Smooth muscle cell (in vitro differentiated cells): ENCODE results near the gene NAPSA. TPM values are rescaled to one million over a fixed set of nuclear protein-coding genes. Genes with fewer than 3 reads are reported as not detected.
"Not testable (repeated sequence)": the region's sequence is repeated elsewhere in the genome, so short reads cannot be mapped to it uniquely, and the experiment has no call there.

Source experiments
- DNase-seq: peaks from one replicate; lab custom pipeline; 2025; ENCODE audit not compliant: unreplicated experiment; lab: John Stamatoyannopoulos, UW
- H2AFZ ChIP-seq: fragments of 200-600 bp; sonication (generic); 2 replicates; pipeline ENCODE4 v1.6.0; 2016; ENCODE audit warnings: antibody characterized with exemption, low read depth, mild to moderate bottlenecking
- H3F3A ChIP-seq: fragments of 200-600 bp; sonication (generic); 2 replicates; pipeline ENCODE4 v1.6.0; 2017; ENCODE audit warnings: antibody characterized with exemption, low read depth
- H3K27ac ChIP-seq: fragments of 200-600 bp; sonication (generic); 2 replicates; pipeline ENCODE4 v1.5.1; 2016; ENCODE audit warnings: low read depth, mild to moderate bottlenecking
- H3K27me3 ChIP-seq: fragments of 200-600 bp; sonication (generic); 2 replicates; pipeline ENCODE4 v1.6.1; 2016; ENCODE audit warnings: low read depth, mild to moderate bottlenecking
- H3K36me3 ChIP-seq: fragments of 200-600 bp; sonication (generic); 2 replicates; pipeline ENCODE4 v1.5.1; 2016; ENCODE audit warnings: low read depth
- H3K4me1 ChIP-seq: fragments of 200-600 bp; sonication (generic); 2 replicates; pipeline ENCODE4 v1.5.1; 2016; ENCODE audit warnings: low read depth
- H3K4me2 ChIP-seq: fragments of 200-600 bp; sonication (generic); 2 replicates; pipeline ENCODE4 v1.6.0; 2016; ENCODE audit warnings: mild to moderate bottlenecking
- H3K4me3 ChIP-seq: fragments of 200-600 bp; sonication (generic); 2 replicates; pipeline ENCODE4 v1.5.1; 2016; ENCODE audit warnings: mild to moderate bottlenecking
- H3K79me2 ChIP-seq: fragments of 200-600 bp; sonication (generic); 2 replicates; pipeline ENCODE4 v1.6.0; 2016; ENCODE audit warnings: low read depth, mild to moderate bottlenecking
- H3K9ac ChIP-seq: fragments of 200-600 bp; sonication (generic); 2 replicates; pipeline ENCODE4 v1.6.0; 2016; ENCODE audit warnings: low read depth
- H3K9me3 ChIP-seq: fragments of 200-600 bp; sonication (generic); replicated peaks from 2 replicates; pipeline ENCODE4 v1.5.1; 2016; ENCODE audit warnings: low read depth
- H4K20me1 ChIP-seq: fragments of 200-600 bp; sonication (generic); 2 replicates; pipeline ENCODE4 v1.6.0; 2016; ENCODE audit warnings: low read depth
- WGBS: methylation state at CpG from one replicate; pipeline ENCODE4 v1.1.7; 2016; ENCODE audit warnings: low lambda C conversion rate; 5-methylcytosine and 5-hydroxymethylcytosine counted together
- polyA plus RNA-seq: library from polyadenylated mRNA; unstranded; fragments of >200 nt; fragmentation: Nextera tagmentation; extraction: Ambion mirVana; gene quantifications from 2 replicates; pipeline ENCODE4 v1.2.1, GENCODE V29; 2016
- total RNA-seq: library from RNA; depleted of rRNA; stranded (reverse); fragments of >200 nt; gene quantifications from 2 replicates; pipeline ENCODE4 v1.2.3, GENCODE V29; 2014
- TF ChIP-seq, protein P1 (sequence below): fragments of 200-600 bp; sonication (generic); IDR thresholded peaks from 2 replicates; pipeline ENCODE4 v1.5.1; 2017; ENCODE audit warnings: borderline replicate concordance, mild to moderate bottlenecking, antibody characterized with exemption; ENCODE audit not compliant: insufficient read depth, poor library complexity, severe bottlenecking

The NAPSA gene
- total and polyA plus RNA-seq, 2 experiments from 2014 or later = 0.27 to 0.65 TPM

GRCh38 chr19:50344661-50345318, 20.6 kb downstream of the NAPSA start:
- no peaks in the 10 kb centered on the region for H3K9me3 ChIP-seq
- no peaks in the 10 kb centered on the region for H3K27me3 ChIP-seq
- no peak overlapping the region for H3K4me3 ChIP-seq
- H3K79me2 ChIP-seq = no peaks in the 10 kb centered on the region
- no peaks in the 10 kb centered on the region for H3K36me3 ChIP-seq
- WGBS = 88% methylated on average over 8 of the region's 8 CpGs
- no peak overlapping the region for H2AFZ ChIP-seq
- no peaks in the 10 kb centered on the region for H3F3A ChIP-seq
- no peak for DNase-seq
- no peak overlapping the region for H3K4me2 ChIP-seq
- no peaks in the 10 kb centered on the region for H4K20me1 ChIP-seq
- no peak overlapping the region for H3K9ac ChIP-seq
- no peak overlapping the region for H3K27ac ChIP-seq
- TF ChIP-seq, protein P1, sequence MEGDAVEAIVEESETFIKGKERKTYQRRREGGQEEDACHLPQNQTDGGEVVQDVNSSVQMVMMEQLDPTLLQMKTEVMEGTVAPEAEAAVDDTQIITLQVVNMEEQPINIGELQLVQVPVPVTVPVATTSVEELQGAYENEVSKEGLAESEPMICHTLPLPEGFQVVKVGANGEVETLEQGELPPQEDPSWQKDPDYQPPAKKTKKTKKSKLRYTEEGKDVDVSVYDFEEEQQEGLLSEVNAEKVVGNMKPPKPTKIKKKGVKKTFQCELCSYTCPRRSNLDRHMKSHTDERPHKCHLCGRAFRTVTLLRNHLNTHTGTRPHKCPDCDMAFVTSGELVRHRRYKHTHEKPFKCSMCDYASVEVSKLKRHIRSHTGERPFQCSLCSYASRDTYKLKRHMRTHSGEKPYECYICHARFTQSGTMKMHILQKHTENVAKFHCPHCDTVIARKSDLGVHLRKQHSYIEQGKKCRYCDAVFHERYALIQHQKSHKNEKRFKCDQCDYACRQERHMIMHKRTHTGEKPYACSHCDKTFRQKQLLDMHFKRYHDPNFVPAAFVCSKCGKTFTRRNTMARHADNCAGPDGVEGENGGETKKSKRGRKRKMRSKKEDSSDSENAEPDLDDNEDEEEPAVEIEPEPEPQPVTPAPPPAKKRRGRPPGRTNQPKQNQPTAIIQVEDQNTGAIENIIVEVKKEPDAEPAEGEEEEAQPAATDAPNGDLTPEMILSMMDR = no peak
- H3K4me1 ChIP-seq = no peaks in the 10 kb centered on the region

DNA sequence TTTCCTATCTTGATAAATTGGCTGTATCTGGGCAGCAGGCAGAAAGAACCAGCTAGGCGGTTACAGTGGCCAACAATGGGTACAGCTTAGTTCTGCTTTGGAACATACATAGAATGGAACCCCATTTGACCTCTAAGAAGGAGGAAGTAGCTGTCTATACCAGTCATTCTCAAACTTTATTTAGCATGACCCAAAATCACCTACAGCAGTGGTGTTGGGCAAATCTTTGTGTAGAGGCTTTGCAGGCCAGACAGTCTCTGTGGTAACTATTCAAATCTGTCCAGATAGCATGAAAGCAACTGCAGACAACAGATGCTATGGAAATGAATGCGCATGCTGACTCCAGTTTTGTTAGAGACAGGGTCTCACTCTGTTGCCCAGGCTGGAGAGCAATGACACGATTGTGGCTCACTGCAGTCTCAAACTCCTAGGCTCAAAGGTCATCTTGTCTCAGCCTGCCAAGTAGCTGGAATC, 24.3 kb downstream of the NAPSA start:
- WGBS = 98% methylated on average over 3 of the region's 3 CpGs
- H3K36me3 ChIP-seq = no peaks in the 10 kb centered on the region

GRCh38 chr19:50340331-50340730, 25.1 kb downstream of the NAPSA start:
- H2AFZ ChIP-seq = no peak overlapping the region
- no peaks in the 10 kb centered on the region for H3F3A ChIP-seq
- DNase-seq = no peak
- no peaks in the 10 kb centered on the region for H3K36me3 ChIP-seq
- H3K27me3 ChIP-seq = no peaks in the 10 kb centered on the region
- H3K4me2 ChIP-seq = no peak overlapping the region
- H3K4me3 ChIP-seq = no peak overlapping the region
- H4K20me1 ChIP-seq = no peaks in the 10 kb centered on the region
- H3K4me1 ChIP-seq = no peaks in the 10 kb centered on the region
- H3K9ac ChIP-seq = no peak overlapping the region
- TF ChIP-seq, protein P1 = no peak
- no peaks in the 10 kb centered on the region for H3K9me3 ChIP-seq
- no peak overlapping the region for H3K27ac ChIP-seq
- no peaks in the 10 kb centered on the region for H3K79me2 ChIP-seq

More for the DNA sequence above, 24.3 kb downstream of the NAPSA start:
- Histone ChIP-seq H3F3A (no peaks in the 10 kb centered on the region), H3K9ac (no peak overlapping the region), H3K9me3 (no peaks in the 10 kb centered on the region), H3K79me2 (no peaks in the 10 kb centered on the region), H3K4me2 (no peak overlapping the region), H3K27me3 (no peaks in the 10 kb centered on the region), H2AFZ (no peak overlapping the region), H3K4me1 (no peaks in the 10 kb centered on the region), H4K20me1 (no peaks in the 10 kb centered on the region), H3K4me3 (no peak overlapping the region), H3K27ac (no peak overlapping the region)
- TF ChIP-seq, protein P1 = no peak
- no peak for DNase-seq

GRCh38 chr19:50337031-50337430, 28.4 kb downstream of the NAPSA start:
- not testable (repeated sequence) for H4K20me1 ChIP-seq, H3K27me3 ChIP-seq, H3K9ac ChIP-seq, H2AFZ ChIP-seq, H3K79me2 ChIP-seq, H3F3A ChIP-seq, H3K9me3 ChIP-seq, H3K36me3 ChIP-seq, H3K4me2 ChIP-seq, H3K4me3 ChIP-seq, H3K27ac ChIP-seq, DNase-seq
- WGBS = 93% methylated on average over 6 of the region's 6 CpGs
- peaks cover 13% of the 10 kb centered on the region for H3K4me1 ChIP-seq
